Progenitor cell of endocrine pancreas (in vitro differentiated cells): ENCODE results near the gene NCKAP5. TPM values are rescaled to one million over a fixed set of nuclear protein-coding genes. Genes with fewer than 3 reads are reported as not detected.

Experiments used
- DNase-seq: peaks from one replicate; pipeline ENCODE4 v3.0.0; 2021; ENCODE audit warnings: low spot score; ENCODE audit not compliant: unreplicated experiment
- H3K27ac Mint-ChIP-seq: 2 replicates; pipeline ENCODE4 v1.8.0; 2021; ENCODE audit warnings: mild to moderate bottlenecking, moderate library complexity, mixed read lengths
- H3K27me3 Mint-ChIP-seq: 2 replicates; pipeline ENCODE4 v1.8.0; 2021; ENCODE audit warnings: mixed read lengths
- H3K36me3 Mint-ChIP-seq: 2 replicates; pipeline ENCODE4 v1.8.0; 2022; ENCODE audit warnings: mixed read lengths; ENCODE audit not compliant: insufficient read depth
- H3K4me1 Mint-ChIP-seq: 2 replicates; pipeline ENCODE4 v1.8.0; 2021; ENCODE audit warnings: low read depth, mixed read lengths
- H3K4me3 Mint-ChIP-seq: 2 replicates; pipeline ENCODE4 v1.8.0; 2021; ENCODE audit warnings: low read depth, mild to moderate bottlenecking, moderate library complexity, mixed read lengths
- H3K9me3 Mint-ChIP-seq: 2 replicates; pipeline ENCODE4 v1.8.0; 2021; ENCODE audit warnings: low read depth, mixed read lengths
- CTCF ChIP-seq: fragments of 200-600 bp; sonication (generic); IDR thresholded peaks from one replicate; pipeline ENCODE4 v1.5.0; 2021; ENCODE audit warnings: antibody characterized with exemption, mild to moderate bottlenecking; ENCODE audit not compliant: unreplicated experiment
- total RNA-seq: library from RNA; stranded (reverse); gene quantifications from 2 replicates; pipeline ENCODE4 v1.2.1, GENCODE V29; 2021

Gene NCKAP5
- total RNA-seq, 1 donor from 2014 or later = 1.7 TPM

GRCh38 chr2:133433455-133434451, 134.5 kb downstream of the NCKAP5 start:
- Mint-ChIP-seq H3K27ac (no peak overlapping the region), H3K4me3 (no peak overlapping the region), H3K27me3 (peaks cover 17% of the 10 kb centered on the region), H3K9me3 (peaks cover 5% of the 10 kb centered on the region), H3K4me1 (peaks cover 3% of the 10 kb centered on the region), H3K36me3 (no peaks in the 10 kb centered on the region)
- DNase-seq = no peak
- no peak for TF ChIP-seq CTCF

GRCh38 chr2:133432778-133433177, 135.5 kb downstream of the NCKAP5 start:
- no peak for TF ChIP-seq CTCF
- H3K4me3 Mint-ChIP-seq = no peak overlapping the region
- no peak overlapping the region for H3K27ac Mint-ChIP-seq
- DNase-seq = no peak
- H3K36me3 Mint-ChIP-seq = no peaks in the 10 kb centered on the region
- H3K4me1 Mint-ChIP-seq = peaks cover 3% of the 10 kb centered on the region
- peaks cover 5% of the 10 kb centered on the region for H3K9me3 Mint-ChIP-seq
- peaks cover 17% of the 10 kb centered on the region for H3K27me3 Mint-ChIP-seq

- Mint-ChIP-seq H3K27me3 (peaks cover 15% of the 10 kb centered on the region), H3K4me3 (no peak overlapping the region), H3K27ac (no peak overlapping the region), H3K9me3 (peaks cover 5% of the 10 kb centered on the region), H3K4me1 (peaks cover 7% of the 10 kb centered on the region), H3K36me3 (no peaks in the 10 kb centered on the region)
- no peak for DNase-seq
- TF ChIP-seq CTCF = no peak
Measured at GRCh38 chr2:133431289-133431688, 137.0 kb downstream of the NCKAP5 start.

GRCh38 chr2:133426791-133427190, 141.5 kb downstream of the NCKAP5 start:
- H3K36me3 Mint-ChIP-seq = no peaks in the 10 kb centered on the region
- H3K27me3 Mint-ChIP-seq = peaks cover 14% of the 10 kb centered on the region
- no peak for TF ChIP-seq CTCF
- peaks cover 11% of the 10 kb centered on the region for H3K4me1 Mint-ChIP-seq
- DNase-seq = no peak
- no peak overlapping the region for H3K4me3 Mint-ChIP-seq
- no peak overlapping the region for H3K27ac Mint-ChIP-seq
- peaks cover 5% of the 10 kb centered on the region for H3K9me3 Mint-ChIP-seq

- Mint-ChIP-seq H3K4me1 (peaks cover 19% of the 10 kb centered on the region), H3K27me3 (peaks cover 11% of the 10 kb centered on the region), H3K9me3 (peaks cover 5% of the 10 kb centered on the region), H3K4me3 (no peak overlapping the region), H3K27ac (no peak overlapping the region), H3K36me3 (no peaks in the 10 kb centered on the region)
- DNase-seq = no peak
- no peak for TF ChIP-seq CTCF
Measured at GRCh38 chr2:133425612-133426011, 142.7 kb downstream of the NCKAP5 start.
